DND-41 (cell line): ENCODE results near the gene ZDHHC11.
"Not testable (repeated sequence)": the region's sequence is repeated elsewhere in the genome, so short reads cannot be mapped to it uniquely, and the experiment has no call there.

ENCODE experiments used
- ATAC-seq: fragments of 200-7000 bp; cut with Tn5 transposase; 3 replicates; pipeline ENCODE4 v1.9.1; 2021; ENCODE audit warnings: low read depth; ENCODE audit not compliant: insufficient read depth
- DNase-seq: peaks from one replicate; pipeline ENCODE4 v3.0.0-alpha.2; 2020
- H2AFZ ChIP-seq: 2 replicates; pipeline ENCODE4 v1.6.0; 2012; ENCODE audit warnings: low read depth, low read length
- H3K27ac ChIP-seq: 2 replicates; pipeline ENCODE4 v1.5.1; 2012; ENCODE audit warnings: low read length, inconsistent platforms
- H3K27me3 ChIP-seq: fragments of 200-600 bp; sonication (generic); 2 replicates; pipeline ENCODE4 v1.6.0; 2012; ENCODE audit warnings: low read length, mild to moderate bottlenecking, inconsistent platforms; ENCODE audit not compliant: insufficient read depth, poor library complexity
- H3K36me3 ChIP-seq: 2 replicates; pipeline ENCODE4 v1.5.1; 2012; ENCODE audit warnings: low read length, inconsistent platforms; ENCODE audit not compliant: insufficient read depth
- H3K4me1 ChIP-seq: 2 replicates; pipeline ENCODE4 v1.5.1; 2012; ENCODE audit warnings: mild to moderate bottlenecking, low read length; ENCODE audit not compliant: insufficient read depth
- H3K4me2 ChIP-seq: 2 replicates; pipeline ENCODE4 v1.6.0; 2012; ENCODE audit warnings: mild to moderate bottlenecking, moderate library complexity, low read length, inconsistent platforms; ENCODE audit not compliant: insufficient read depth
- H3K4me3 ChIP-seq, 2 experiments: fragments of 200-600 bp in 1 of 2; shearing (Covaris generic) in 1 of 2; 2 replicates each; pipeline ENCODE4 v1.5.1; 2012 to 2016; ENCODE audit warnings: inconsistent platforms in 2 of 2, low read length in 2 of 2, mild to moderate bottlenecking in 2 of 2, low read depth in 1 of 2, moderate library complexity in 1 of 2
- H3K79me2 ChIP-seq: 2 replicates; pipeline ENCODE4 v1.6.0; 2012; ENCODE audit warnings: low read length, inconsistent platforms; ENCODE audit not compliant: insufficient read depth
- H3K9ac ChIP-seq: 2 replicates; pipeline ENCODE4 v1.6.0; 2012; ENCODE audit warnings: low read depth, mild to moderate bottlenecking, inconsistent platforms, low read length, moderate library complexity
- H3K9me3 ChIP-seq: 2 replicates; pipeline ENCODE4 v1.5.1; 2012; ENCODE audit warnings: low read length, moderate library complexity, mild to moderate bottlenecking, inconsistent platforms; ENCODE audit not compliant: insufficient read depth, severe bottlenecking
- H4K20me1 ChIP-seq: 2 replicates; pipeline ENCODE4 v1.6.0; 2012; ENCODE audit warnings: low read length; ENCODE audit not compliant: insufficient read depth
- EZH2 ChIP-seq: IDR thresholded peaks from 3 replicates; pipeline ENCODE4 v1.6.1; 2012; ENCODE audit warnings: borderline replicate concordance, low read depth, mild to moderate bottlenecking, moderate library complexity, low read length, inconsistent platforms; ENCODE audit not compliant: severe bottlenecking
- TF ChIP-seq, protein P1 (sequence below): IDR thresholded peaks from 2 replicates; pipeline ENCODE4 v1.5.1; 2012; ENCODE audit warnings: borderline replicate concordance, low read length, moderate library complexity, mild to moderate bottlenecking; ENCODE audit not compliant: poor library complexity, severe bottlenecking; ENCODE audit errors: extremely low read depth

ZDHHC11 gene

DNA sequence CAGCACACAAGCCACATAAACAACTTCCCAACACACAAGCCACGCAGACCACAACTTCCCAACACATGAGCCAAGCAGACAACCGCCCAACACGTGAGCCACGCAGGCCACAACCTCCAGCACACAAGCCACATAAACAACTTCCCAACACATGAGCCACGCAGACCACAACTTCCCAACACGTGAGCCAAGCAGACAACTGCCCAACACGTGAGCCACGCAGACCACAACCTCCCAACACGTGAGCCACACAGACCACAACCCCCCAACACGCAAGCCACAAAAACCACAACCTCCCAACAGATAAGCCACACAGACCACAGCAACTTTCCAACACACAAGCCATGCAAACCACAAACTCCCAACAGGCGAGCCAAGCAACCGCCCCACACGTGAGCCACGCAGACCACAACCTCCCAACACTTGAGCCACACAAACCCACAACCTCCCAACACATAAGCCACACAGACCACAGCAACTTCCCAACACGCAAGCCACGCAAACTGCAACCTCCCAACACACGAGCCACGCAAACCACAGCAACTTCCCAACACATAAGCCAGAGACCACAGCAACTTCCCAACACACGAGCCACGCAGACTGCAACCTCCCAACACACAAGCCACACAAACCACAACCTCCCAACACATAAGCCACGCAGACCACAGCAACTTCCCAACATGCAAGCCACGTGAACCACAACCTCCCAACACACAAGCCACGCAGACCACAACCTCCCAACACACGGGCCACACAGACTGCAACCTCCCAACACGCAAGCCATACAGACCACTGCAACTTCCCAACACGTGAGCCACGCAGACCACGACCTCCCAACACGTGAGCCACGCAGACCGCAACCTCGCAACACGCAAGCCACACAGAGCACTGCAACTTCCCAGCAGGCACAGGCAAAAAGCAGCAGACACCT is 31.7 kb upstream of the ZDHHC11 start:
- Histone ChIP-seq H3K27ac (no peak overlapping the region), H3K79me2 (peaks cover 66% of the 10 kb centered on the region), H3K4me1 (no peaks in the 10 kb centered on the region), H3K9ac (no peak overlapping the region), H3K27me3 (no peaks in the 10 kb centered on the region), H3K9me3 (no peaks in the 10 kb centered on the region), H2AFZ (no peak overlapping the region), H3K36me3 (peaks cover 80% of the 10 kb centered on the region), H3K4me3 (no peak overlapping the region), H3K4me2 (no peak overlapping the region), H4K20me1 (peaks cover 72% of the 10 kb centered on the region)
- ATAC-seq (no peak), DNase-seq (no peak)
- TF ChIP-seq EZH2, result no peak
- TF ChIP-seq, protein P1, sequence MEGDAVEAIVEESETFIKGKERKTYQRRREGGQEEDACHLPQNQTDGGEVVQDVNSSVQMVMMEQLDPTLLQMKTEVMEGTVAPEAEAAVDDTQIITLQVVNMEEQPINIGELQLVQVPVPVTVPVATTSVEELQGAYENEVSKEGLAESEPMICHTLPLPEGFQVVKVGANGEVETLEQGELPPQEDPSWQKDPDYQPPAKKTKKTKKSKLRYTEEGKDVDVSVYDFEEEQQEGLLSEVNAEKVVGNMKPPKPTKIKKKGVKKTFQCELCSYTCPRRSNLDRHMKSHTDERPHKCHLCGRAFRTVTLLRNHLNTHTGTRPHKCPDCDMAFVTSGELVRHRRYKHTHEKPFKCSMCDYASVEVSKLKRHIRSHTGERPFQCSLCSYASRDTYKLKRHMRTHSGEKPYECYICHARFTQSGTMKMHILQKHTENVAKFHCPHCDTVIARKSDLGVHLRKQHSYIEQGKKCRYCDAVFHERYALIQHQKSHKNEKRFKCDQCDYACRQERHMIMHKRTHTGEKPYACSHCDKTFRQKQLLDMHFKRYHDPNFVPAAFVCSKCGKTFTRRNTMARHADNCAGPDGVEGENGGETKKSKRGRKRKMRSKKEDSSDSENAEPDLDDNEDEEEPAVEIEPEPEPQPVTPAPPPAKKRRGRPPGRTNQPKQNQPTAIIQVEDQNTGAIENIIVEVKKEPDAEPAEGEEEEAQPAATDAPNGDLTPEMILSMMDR, result no peak

DNA sequence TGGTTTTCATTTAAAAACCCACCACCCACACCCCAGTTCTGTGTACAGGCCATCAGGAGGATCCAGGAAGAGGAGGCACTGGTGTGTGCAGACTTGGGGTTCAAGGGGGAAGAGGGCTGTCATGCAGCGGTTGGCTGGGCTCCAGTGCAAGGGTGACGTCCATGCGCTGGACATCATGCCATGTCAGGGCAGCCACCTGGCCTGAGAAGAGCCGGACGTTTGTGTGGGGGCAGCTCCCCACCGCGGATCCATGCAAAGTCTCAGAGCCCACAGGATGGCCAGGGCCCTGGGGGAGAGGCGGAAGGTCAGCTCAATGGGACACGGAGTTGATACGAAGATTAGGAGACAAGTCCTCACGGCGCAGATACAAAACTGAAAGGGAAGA is 30.8 kb upstream of the ZDHHC11 start:
- Histone ChIP-seq H2AFZ (no peak overlapping the region), H4K20me1 (peaks cover 71% of the 10 kb centered on the region), H3K9ac (no peak overlapping the region), H3K4me3 (no peak overlapping the region), H3K36me3 (peaks cover 80% of the 10 kb centered on the region), H3K4me2 (no peak overlapping the region), H3K27me3 (no peaks in the 10 kb centered on the region), H3K27ac (no peak overlapping the region), H3K79me2 (peaks cover 61% of the 10 kb centered on the region), H3K4me1 (no peaks in the 10 kb centered on the region), H3K9me3 (no peaks in the 10 kb centered on the region)
- DNase-seq, result no peak
- TF ChIP-seq, protein P1, result no peak
- TF ChIP-seq EZH2, result no peak
- ATAC-seq, result no peak

DNA sequence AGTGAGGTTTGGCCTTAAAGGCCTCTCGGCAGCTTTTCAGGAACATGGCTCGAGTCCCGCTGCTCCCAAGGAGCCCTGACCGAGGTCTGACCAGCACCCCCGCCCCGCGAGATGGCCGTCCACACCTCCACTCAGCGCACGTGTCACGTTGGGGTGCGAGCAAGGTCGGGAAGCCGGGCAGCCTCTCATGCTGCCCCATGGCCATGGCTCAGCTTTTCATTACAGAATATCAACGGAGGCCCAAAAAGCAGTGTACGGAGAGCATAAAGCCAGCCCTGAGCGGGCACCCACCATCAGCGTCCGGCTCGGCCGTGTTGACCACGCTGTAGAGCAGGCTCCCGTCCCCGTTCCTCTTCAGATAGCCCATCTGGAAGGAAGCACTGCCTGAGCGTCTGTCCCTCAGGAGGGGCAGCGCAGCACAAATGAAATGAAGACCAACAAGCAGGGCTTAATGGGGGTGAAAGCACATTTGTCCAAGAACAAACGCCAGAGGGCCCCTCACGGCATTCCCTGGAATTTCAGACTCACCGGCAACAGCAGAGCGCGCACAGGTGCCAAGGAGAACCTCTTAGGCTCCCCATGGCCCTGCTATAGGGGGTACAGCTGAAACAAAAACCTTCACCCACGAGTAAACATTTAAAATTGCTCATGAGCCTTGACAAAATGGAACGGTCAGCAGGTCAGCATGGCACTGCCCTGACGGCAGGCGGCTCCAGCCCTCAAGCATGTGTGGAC is 30.2 kb upstream of the ZDHHC11 start:
- H3K9ac ChIP-seq, result no peak overlapping the region
- no peak overlapping the region for H3K4me2 ChIP-seq
- H3K27ac ChIP-seq, result no peak overlapping the region
- H2AFZ ChIP-seq, result no peak overlapping the region
- ATAC-seq (no peak), DNase-seq (no peak)
- H3K36me3 ChIP-seq, result peaks cover 80% of the 10 kb centered on the region
- no peak overlapping the region for H3K4me3 ChIP-seq
- no peaks in the 10 kb centered on the region for H3K4me1 ChIP-seq
- H3K9me3 ChIP-seq, result no peaks in the 10 kb centered on the region
- no peak for TF ChIP-seq EZH2
- TF ChIP-seq, protein P1, result no peak
- H4K20me1 ChIP-seq, result peaks cover 72% of the 10 kb centered on the region
- no peaks in the 10 kb centered on the region for H3K27me3 ChIP-seq
- peaks cover 57% of the 10 kb centered on the region for H3K79me2 ChIP-seq

DNA sequence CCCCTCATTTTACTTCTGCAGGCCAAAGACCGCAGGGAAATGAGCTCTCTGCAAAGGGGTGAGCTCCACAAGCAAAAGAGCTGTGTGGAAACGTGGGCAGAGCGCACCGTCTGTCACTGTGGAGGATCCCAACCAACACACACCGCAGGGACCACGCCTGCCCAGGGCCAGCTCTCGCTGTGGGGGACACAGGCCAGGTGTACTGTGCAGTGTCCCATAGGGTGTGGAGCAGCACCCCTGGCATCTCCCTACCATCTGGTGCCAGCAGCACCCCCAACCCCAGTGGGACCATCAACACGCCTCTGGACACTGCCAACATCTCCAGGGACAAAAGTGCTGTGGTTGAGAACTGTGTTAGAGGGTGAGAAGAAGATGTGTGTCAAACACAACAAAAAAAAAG is 27.9 kb upstream of the ZDHHC11 start:
- Histone ChIP-seq H3K79me2 (peaks cover 35% of the 10 kb centered on the region), H3K36me3 (peaks cover 78% of the 10 kb centered on the region), H4K20me1 (peaks cover 56% of the 10 kb centered on the region)
- not testable (repeated sequence) for H2AFZ ChIP-seq, ATAC-seq, H3K9me3 ChIP-seq, H3K9ac ChIP-seq, H3K4me2 ChIP-seq, H3K4me1 ChIP-seq, H3K4me3 ChIP-seq, DNase-seq, H3K27ac ChIP-seq, H3K27me3 ChIP-seq
